GM21423 (cell line): ENCODE measurements around the gene LCP1.
"Not testable (repeated sequence)": the region's sequence is repeated elsewhere in the genome, so short reads cannot be mapped to it uniquely, and the experiment has no call there.

ENCODE experiments used
- ATAC-seq: cut with Tn5 transposase; IDR thresholded peaks from one replicate; pipeline ENCODE4 v1.9.1; 2021; ENCODE audit warnings: mild to moderate bottlenecking, moderate library complexity; ENCODE audit not compliant: unreplicated experiment

LCP1 gene

GRCh38 chr13:46181840-46182490 lies at the start of gene LCP1:
LCP1 (minus strand) TSS chr13:46182177; CDS start chr13:46159662, 22,515 bp downstream.
- ATAC-seq: peak; percentile 60

GRCh38 chr13:46229251-46229650 lies 47.3 kb upstream of the LCP1 start:
- ATAC-seq: no peak

GRCh38 chr13:46220234-46220633 lies 38.3 kb upstream of the LCP1 start:
- not testable (repeated sequence) for ATAC-seq

GRCh38 chr13:46214741-46215140 lies 32.8 kb upstream of the LCP1 start:
- not testable (repeated sequence) for ATAC-seq

GRCh38 chr13:46213242-46213641 lies 31.3 kb upstream of the LCP1 start:
- ATAC-seq: no peak

- peak; percentile 96 for ATAC-seq
Observed at GRCh38 chr13:46211483-46212351, 29.7 kb upstream of the LCP1 start, which contains the start of gene LRRC63. LRRC63 (plus strand) TSS chr13:46211928; CDS start chr13:46213035, 1,107 bp downstream.

- ATAC-seq: peak; percentile 10
Observed at GRCh38 chr13:46211116-46211482, 29.1 kb upstream of the LCP1 start.

- no peak for ATAC-seq
Observed at GRCh38 chr13:46210362-46211083, 28.5 kb upstream of the LCP1 start.

- ATAC-seq: no peak
Observed at GRCh38 chr13:46207828-46208227, 25.9 kb upstream of the LCP1 start.

- ATAC-seq: no peak
Observed at GRCh38 chr13:46206143-46206542, 24.2 kb upstream of the LCP1 start.

GRCh38 chr13:46202966-46203365 lies 21.0 kb upstream of the LCP1 start:
- no peak for ATAC-seq

- no peak for ATAC-seq
Observed at GRCh38 chr13:46202188-46202795, 20.3 kb upstream of the LCP1 start.

- ATAC-seq: no peak
Observed at GRCh38 chr13:46198696-46199193, 16.8 kb upstream of the LCP1 start.

GRCh38 chr13:46197299-46198048 lies 15.5 kb upstream of the LCP1 start:
- no peak for ATAC-seq

GRCh38 chr13:46195016-46195415 lies 13.0 kb upstream of the LCP1 start:
- ATAC-seq: no peak

GRCh38 chr13:46192412-46192811 lies 10.4 kb upstream of the LCP1 start:
- no peak for ATAC-seq

- no peak for ATAC-seq
Observed at GRCh38 chr13:46185634-46186033, 3.7 kb upstream of the LCP1 start.

GRCh38 chr13:46184277-46184699 lies 2.3 kb upstream of the LCP1 start:
- ATAC-seq: peak; percentile 37

GRCh38 chr13:46183018-46183946 lies 1.3 kb upstream of the LCP1 start:
- ATAC-seq: no peak
